Glomerular visceral epithelial cell (primary cell): ENCODE measurements around the gene MINK1.
A peak's percentile ranks its signal among the peaks of the same experiment; 100 is the strongest.
"Not testable (repeated sequence)": the region's sequence is repeated elsewhere in the genome, so short reads cannot be mapped to it uniquely, and the experiment has no call there.

Experiments used
- DNase-seq: peaks from one replicate; pipeline ENCODE4 v3.0.0-alpha.2; 2016; ENCODE audit errors: extremely low spot score

The MINK1 gene

DNA sequence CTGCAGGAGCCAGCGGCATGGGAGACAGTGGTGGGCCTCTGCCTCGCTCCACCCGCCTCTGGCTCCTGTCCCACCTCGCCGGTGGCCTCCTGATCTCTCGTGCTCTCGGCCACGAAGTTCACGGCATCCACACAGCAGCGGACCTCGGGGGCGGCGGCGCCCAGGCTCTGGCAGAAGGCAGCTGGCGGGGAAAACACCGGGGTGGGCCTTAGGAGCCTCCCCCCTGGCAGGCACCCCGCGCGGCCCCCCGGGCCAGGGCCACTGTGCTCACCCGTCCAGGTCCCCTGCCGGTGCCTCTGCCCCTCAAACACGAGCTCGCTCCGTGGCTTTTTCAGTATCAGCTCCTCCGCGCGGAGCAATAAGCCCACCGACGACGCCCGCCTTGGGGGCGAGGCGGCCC is 65.8 kb downstream of the MINK1 start:
- DNase-seq = no peak

DNA sequence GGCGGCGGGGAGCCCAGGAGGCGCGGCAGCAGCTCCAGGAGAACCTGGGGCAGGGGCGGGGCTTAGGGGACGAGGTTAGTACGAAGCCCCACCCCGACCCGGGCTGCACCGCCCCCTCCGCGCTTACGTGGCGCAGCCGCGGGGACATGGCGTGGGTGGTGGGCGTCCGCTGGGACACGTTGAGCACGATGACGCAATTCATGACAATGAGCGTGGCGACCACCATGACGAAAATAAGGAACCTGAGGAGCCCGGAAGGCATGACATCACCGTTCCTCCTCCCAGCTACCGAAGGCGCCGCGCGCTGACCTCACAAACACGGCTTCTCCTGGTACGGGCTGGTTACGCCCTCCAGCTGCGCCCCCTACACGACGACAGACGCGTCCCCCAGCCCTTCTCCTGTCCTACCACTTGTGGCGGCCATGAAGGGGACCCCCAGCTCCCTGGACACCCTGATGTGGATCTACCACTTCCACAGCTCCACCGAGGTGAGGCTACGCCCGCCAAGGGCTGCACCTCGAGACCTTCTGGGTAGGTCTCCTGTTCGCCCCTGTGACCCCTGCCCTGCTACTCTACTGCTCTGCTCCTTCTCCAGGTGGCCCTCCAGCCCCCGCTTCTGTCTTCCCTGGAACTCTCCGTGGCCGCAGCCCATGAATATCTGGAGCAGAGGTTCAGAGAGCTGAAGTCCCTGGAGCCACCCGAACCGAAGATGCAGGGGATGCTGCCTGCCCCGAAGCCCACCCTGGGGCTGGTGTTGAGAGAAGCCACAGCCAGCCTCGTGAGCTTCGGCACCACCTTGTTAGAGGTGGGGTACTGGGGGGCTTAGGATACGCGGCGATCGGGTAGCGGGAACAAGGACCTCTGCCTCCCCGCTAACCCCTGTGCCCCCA is 66.4 kb downstream of the MINK1 start, which contains the start of gene C17orf107:
Gene C17orf107 (plus strand): TSS at position 196 of the 890 bp plus-strand sequence. CDS start 227 bp downstream, at position 423.
- DNase-seq = no peak

DNA sequence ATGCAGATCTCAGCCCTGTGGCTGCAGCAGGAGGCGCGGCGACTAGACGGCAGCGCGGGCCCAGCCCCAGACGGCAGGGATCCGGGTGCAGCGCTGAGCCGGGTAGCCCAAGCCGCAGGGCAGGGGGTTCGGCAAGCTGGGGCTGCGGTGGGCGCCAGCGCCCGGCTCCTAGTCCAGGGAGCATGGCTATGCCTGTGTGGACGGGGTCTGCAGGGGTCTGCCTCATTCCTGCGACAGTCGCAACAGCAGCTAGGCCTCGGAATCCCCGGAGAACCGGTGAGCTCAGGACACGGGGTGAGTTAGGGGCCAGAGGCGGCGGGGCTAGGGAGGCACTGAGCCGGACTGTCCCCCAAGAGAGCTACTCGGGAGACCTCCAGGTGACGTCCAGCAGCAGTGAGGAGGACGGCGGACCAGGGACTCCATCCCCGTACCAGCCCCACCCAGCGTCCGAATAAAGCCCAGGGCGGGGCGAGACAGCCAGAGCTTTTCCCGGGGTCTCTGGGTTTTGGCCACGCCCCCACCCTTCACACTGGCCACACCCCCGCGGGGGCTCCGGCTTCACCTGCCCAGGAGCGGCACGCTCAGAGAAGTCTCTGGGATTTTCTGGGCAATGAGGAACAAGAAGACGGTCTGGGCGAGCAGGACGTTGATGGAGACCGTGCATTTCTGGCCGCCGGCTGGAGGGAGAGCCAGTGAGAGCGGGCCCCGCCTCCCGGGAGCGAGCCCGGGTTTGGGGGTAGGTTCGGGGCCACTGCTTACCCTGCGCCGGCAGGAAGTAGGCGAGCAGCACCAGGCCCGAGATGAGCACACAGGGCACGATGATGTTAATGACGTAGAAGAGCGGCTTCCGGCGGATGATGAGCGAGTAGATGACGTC is 67.3 kb downstream of the MINK1 start:
- DNase-seq = no peak

DNA sequence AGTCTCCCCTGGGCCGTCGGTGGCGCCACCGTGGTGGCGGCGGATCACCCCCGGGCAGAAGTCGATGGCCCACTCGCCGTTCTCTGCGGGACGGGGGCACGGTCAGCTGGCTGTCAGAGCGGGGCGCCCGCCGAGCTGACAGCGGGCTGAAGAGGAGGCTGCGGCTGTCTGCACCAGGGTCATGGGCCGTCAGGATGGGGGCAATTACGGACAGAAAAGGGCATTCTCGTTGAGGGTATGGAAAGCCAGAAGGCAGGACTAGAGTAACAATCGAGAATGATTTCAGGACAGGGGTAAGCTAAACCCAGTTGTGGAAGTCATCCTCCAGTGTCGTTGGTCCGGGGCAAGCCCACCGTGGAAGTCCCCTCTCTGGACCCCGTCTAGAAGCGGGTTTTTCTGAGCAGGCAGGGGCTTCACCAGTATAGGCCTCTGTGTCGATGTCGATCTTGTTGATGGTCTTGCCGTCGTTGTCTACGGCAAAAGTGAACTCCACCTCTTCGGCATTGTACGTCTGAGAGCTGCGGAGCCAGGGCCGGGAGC is 68.0 kb downstream of the MINK1 start:
- DNase-seq = no peak

GRCh38 chr17:4901648-4902344 is 68.7 kb downstream of the MINK1 start:
- no peak for DNase-seq

DNA sequence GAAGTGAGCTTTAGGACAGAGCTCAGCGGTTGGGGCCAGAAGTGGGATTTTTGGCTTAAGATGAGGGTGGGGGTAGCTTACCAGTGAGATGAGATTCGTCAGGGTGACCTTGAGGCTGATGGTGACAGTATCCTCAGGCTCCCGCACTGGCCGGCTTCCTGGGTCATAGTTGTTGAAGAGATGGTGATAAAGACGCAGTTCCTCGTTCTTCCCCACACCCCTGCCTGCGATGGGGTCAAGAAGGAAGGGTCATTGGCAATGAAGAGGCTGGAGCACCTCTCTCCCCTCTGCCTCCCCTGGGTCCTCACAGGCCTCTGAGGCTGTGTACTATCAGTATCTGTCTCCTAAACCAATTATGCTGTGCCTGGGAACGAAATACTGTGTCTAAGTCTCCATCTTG is 69.4 kb downstream of the MINK1 start:
- DNase-seq = no peak

DNA sequence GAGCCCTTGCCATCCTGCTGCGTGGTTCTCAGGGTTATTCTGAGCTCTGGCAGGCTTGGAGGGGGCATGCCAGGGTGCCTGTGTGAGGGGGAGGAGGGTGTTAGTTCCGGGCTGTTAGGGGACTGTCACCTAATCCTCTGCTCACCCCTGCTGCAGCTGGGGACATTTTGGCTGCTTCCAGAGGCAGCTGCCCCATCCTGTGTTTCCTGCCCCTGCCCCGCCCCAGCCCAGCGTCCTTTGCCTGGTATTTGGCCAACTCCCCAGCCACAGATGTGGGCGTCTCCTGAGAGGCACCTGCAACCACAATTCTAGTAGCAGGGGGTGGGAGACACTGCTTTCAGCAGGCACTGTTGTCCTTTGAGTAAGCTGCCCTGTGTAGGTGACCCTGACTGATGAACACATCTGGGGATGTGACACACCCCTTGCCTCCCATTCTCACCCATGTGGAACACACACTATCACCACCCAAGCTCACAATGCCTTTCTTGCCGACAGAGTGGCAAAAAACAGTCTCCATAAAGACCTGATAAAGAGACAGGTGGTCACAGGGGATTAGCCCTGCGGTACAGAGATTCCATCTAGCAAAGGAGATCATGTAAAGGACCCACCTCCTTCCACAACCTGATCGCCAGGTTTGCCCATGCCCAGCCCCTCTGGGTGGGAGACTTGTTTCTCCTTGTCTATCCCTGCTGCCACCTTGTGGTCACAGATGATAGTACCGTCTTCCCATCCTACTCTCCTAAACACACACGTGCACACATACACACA is 70.1 kb downstream of the MINK1 start, which contains the start of gene CHRNE:
Gene CHRNE (minus strand): TSS at position 48 of the 768 bp plus-strand sequence. CDS start 35 bp downstream, at position 13.
- peak; percentile 81 for DNase-seq

- not testable (repeated sequence) for DNase-seq
Measured at GRCh38 chr17:4906642-4907041, 73.5 kb downstream of the MINK1 start.

- DNase-seq = no peak
Measured at GRCh38 chr17:4908301-4908700, 75.2 kb downstream of the MINK1 start.

DNA sequence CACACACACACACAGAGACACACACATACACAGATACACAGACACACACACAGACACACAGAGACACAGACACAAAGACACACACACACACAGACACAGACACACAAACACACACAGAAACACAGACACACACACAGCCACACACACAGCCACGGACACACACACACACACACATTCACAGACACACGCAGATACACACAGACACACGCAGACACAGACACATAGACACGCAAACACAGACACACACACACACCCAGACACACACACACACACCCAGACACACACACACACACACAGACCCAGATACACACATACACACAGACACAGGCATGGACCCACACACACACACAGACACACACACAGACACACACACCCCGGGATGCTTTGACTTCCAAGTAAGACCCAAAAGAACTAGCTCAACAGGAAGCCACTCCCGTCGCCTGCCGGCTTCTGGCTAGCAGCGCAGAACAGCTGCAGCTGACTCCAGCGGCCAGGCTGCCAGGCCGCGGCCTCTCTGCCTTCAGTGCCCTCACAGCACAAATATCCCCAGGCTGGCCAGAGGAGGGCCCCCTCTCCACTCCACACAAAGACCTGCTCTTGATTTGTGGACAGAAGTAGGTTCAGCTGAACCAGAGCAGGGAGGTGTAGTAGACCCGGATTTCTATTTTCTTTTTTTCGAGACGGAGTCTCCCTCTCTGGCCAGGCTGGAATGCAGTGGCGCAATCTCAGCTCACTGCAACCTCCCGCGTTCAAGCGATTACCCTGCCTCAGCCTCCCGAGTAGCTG is 75.8 kb downstream of the MINK1 start:
- peak; percentile 96 for DNase-seq

DNA sequence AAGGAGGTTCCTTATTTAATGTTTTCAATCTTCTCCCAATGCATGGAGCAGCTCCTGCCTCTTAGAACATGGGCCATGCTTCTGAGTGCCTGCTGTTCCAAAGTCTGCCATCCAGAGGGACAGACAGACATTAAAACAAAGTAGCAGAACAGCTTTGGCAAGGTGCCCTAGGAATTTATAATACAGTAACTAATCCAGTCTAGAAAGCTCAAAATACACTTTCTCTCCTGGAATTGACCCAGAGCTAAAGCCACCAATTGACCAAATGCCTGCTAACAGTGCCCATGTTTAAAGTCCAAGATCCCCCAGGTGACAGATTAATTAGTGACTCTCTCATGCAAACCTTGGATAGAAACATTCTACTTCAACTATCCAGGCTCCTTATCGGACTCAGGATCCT is 80.9 kb downstream of the MINK1 start:
- DNase-seq = peak; percentile 22

DNA sequence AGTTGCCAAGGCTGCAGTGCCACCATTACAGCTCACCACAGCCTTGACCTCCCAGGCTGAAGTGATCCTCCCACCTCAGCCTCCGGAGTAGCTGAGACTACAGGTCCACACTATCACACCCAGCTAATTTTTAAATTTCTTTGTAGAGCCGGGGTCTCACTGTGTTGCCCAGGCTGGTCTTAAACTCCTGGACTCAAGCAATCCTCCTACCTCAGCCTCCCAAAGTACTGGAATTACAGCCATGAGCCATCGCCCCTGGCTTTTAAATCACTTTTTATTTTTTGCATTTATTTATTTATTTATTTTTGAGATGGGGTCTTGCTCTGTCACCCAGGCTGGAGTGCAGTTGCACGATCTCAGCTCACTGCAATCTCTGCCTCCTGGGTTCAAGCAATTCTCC is 81.4 kb downstream of the MINK1 start:
- DNase-seq = not testable (repeated sequence)

- DNase-seq = no peak
Measured at GRCh38 chr17:4919511-4920047, 86.4 kb downstream of the MINK1 start.

GRCh38 chr17:4920351-4921048 is 87.4 kb downstream of the MINK1 start:
- no peak for DNase-seq

- no peak for DNase-seq
Measured at GRCh38 chr17:4921320-4921719, 88.2 kb downstream of the MINK1 start.

DNA sequence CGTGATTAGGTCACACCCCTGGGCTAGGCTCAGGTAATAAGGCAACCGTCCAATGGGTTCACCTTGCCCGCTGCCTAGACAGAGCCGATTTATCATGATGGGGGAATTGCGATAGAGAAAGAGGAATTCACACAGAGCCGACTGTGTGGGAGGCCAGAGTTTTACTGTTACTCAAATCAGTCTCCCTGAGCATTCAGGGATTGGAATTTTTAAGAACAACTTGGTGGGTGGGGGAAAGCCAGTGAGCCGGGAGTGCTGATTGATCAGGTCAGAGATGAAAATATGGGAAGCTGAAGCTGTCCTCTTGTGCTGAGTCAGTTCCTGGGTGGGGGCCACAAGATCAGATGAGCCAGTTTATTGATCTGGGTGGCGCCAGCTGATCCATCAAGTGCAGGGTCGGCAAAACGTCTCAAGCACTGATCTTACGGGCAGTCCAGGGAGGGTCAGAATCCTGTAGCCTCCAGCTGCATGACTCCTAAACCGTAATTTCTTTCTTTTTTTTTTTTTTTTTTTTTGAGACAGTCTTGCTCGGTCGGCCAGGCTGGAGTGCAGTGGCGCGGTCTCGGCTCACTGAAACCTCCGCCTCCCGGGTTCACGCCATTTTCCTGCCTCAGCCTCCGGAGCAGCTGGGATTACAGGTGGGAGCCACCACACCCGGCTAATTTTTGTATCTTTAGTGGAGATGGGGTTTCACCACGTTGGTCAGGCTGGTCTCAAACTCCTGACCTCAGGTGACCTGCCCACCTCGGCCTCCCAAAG is 93.6 kb downstream of the MINK1 start:
- DNase-seq = not testable (repeated sequence)

DNA sequence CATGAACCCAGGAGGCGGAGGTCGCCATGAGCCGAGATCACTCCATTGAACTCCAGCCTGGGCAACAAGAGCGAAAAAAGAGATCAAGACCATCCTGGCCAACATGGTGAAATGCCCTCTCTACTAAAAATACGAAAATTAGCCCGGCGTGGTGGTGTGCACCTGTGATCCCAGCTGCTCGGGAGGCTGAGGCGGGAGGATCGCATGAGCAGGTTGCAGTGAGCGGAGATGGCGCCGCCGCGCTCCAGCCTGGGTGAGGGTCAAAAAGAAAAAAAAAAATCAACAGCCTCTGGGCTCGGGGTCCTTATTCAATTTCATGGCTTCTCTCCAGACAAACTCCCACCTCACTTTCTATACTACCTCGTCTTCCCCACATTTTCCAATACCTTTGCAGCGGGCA is 95.7 kb downstream of the MINK1 start:
- DNase-seq = no peak

DNA sequence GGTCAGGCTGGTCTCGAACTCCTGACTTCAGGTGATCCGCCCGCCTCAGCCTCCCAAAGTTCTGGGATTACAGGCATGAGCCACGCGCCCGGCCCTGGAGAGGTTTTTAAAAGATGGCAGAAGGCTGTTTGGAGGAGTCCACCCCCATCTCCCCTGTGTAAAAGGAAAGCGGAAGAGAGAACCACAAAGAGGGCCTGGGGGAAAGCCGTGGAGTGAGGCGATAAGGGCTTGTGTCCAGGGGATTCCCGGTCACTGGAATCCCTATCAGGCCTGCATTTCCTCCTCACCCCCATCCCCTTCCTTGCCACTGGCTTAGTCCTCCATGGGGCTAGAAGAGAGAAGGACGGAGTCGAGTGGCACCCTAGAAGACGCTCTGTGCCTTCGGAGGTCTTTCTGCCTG is 98.8 kb downstream of the MINK1 start, which contains the start of gene GP1BA:
Gene GP1BA (plus strand): TSS at position 315 of the 400 bp plus-strand sequence. CDS start 328 bp downstream, outside the sequence.
- no peak for DNase-seq
